ENCODE measurements around the gene SCMH1.

DNA sequence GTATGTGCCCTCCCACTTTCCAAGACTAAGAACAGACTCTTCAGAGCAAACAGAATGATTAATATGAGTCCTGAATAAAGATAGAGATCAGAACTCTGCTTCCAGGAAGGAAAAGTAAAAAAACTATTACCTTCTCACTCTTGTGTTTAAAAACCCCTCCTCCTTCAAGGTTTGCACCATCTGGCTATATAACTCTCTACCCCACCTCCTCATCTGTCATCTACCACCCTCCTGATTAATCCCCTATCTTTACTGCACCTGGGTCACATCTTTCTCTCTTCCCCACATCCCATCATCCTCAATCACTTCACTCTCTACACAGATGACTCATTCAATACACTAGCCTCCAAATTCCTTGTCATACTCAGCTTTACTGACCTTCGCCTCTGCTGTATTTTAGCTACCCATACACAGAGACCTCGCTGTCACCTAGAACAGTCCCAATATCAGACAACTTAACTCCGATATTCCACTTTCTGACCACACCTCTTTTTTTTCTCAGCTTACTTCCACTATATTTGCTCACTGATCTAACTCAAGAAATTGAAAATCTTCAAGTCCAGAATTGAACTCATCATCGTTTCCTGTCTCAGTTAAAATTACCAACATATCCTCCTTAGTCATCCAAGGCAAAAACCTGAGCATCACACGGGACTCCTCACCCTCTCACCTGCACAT lies 3.7 kb downstream of the SCMH1 start:
- TF ChIP-seq, protein P1, sequence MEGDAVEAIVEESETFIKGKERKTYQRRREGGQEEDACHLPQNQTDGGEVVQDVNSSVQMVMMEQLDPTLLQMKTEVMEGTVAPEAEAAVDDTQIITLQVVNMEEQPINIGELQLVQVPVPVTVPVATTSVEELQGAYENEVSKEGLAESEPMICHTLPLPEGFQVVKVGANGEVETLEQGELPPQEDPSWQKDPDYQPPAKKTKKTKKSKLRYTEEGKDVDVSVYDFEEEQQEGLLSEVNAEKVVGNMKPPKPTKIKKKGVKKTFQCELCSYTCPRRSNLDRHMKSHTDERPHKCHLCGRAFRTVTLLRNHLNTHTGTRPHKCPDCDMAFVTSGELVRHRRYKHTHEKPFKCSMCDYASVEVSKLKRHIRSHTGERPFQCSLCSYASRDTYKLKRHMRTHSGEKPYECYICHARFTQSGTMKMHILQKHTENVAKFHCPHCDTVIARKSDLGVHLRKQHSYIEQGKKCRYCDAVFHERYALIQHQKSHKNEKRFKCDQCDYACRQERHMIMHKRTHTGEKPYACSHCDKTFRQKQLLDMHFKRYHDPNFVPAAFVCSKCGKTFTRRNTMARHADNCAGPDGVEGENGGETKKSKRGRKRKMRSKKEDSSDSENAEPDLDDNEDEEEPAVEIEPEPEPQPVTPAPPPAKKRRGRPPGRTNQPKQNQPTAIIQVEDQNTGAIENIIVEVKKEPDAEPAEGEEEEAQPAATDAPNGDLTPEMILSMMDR (IDR thresholded peaks at IDR 0.05): no peak
- TF ChIP-seq POLR2A (IDR thresholded peaks at IDR 0.05): no peak
